ENCODE measurements around the gene ADARB2. TPM values are rescaled to one million over a fixed set of nuclear protein-coding genes. Genes with fewer than 3 reads are reported as not detected.
"Not testable (repeated sequence)": the region's sequence is repeated elsewhere in the genome, so short reads cannot be mapped to it uniquely, and the experiment has no call there.

The ADARB2 gene
- total RNA-seq, 2 donors from 2014 or later, result not detected

GRCh38 chr10:1343176-1343575, 394.1 kb downstream of the ADARB2 start:
- DNase-seq (ENCODE audit: low spot score), result no peak
- intact Hi-C loops (cut with DNase I), result no loop called here

GRCh38 chr10:1341052-1341451, 396.3 kb downstream of the ADARB2 start:
- intact Hi-C loops (cut with DNase I); DNase-seq (ENCODE audit: low spot score): not testable (repeated sequence)

- DNase-seq (ENCODE audit: low spot score), result no peak
- intact Hi-C loops (cut with DNase I), result no loop called here
Measured at GRCh38 chr10:1339396-1339795, 397.9 kb downstream of the ADARB2 start.

- intact Hi-C loops (cut with DNase I), result no loop called here
- DNase-seq (ENCODE audit: low spot score), result no peak
Measured at GRCh38 chr10:1335642-1336041, 401.7 kb downstream of the ADARB2 start.

GRCh38 chr10:1333981-1334380, 403.3 kb downstream of the ADARB2 start:
- intact Hi-C loops (cut with DNase I), result no loop called here
- no peak for DNase-seq (ENCODE audit: low spot score)

DNA sequence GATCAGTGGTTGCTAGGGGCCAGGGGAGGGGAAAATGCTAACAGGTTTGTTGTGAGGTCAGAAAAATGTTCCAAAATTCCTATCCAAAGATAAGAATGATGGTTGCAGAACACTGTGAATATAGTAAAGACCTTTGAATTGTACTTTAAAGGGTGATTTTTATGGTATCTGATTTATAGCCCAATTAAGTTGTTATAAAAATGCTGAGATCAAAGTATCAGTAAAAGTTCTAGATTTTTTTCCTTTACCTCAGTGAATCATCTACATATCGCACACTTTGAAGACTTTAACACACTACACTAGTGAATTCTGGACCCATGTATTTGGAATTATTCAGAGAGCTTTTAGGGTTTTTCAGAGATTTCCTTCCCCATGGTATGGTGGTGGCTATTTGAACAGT, 405.8 kb downstream of the ADARB2 start:
- intact Hi-C loops (cut with DNase I), result no loop called here
- no peak for DNase-seq (ENCODE audit: low spot score)

GRCh38 chr10:1329622-1330021, 407.7 kb downstream of the ADARB2 start:
- intact Hi-C loops (cut with DNase I), result no loop called here
- DNase-seq (ENCODE audit: low spot score), result no peak

GRCh38 chr10:1328981-1329614, 408.2 kb downstream of the ADARB2 start:
- no peak for DNase-seq (ENCODE audit: low spot score)
- intact Hi-C loops (cut with DNase I), result no loop called here

DNA sequence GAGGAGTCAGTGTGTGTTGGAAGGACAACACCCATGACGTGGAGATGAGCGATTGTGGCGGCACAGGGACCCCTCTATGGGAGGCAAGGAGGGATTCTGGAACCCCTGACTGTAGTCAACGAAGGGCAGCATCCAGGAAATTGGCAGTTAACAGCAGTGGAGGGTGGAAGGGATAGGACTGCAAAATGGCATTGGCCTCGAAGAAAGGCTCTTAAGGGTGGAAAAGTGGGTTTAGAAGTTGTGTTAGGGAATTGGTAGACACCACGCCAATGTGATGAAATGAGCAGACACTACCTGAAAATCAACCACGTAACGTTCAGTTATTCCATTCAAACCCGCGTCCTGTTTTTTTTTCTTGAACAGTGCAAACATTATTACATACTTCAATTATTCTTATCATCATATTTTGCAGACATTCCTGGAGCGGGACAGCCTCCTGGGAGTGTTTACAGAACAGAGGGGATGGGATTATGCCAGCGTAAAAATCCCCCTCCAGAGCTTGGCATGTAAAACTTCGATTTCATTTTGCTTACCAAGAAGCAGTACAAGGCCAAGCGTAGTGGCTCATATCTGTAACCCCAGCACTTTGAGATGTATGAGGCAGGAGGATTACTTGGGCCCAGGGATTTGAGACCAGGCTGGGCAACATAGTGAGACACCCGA, 409.0 kb downstream of the ADARB2 start:
- intact Hi-C loops (cut with DNase I), result no loop called here
- DNase-seq (ENCODE audit: low spot score), result no peak

GRCh38 chr10:1327759-1328158, 409.6 kb downstream of the ADARB2 start:
- no peak for DNase-seq (ENCODE audit: low spot score)
- intact Hi-C loops (cut with DNase I), result no loop called here

DNA sequence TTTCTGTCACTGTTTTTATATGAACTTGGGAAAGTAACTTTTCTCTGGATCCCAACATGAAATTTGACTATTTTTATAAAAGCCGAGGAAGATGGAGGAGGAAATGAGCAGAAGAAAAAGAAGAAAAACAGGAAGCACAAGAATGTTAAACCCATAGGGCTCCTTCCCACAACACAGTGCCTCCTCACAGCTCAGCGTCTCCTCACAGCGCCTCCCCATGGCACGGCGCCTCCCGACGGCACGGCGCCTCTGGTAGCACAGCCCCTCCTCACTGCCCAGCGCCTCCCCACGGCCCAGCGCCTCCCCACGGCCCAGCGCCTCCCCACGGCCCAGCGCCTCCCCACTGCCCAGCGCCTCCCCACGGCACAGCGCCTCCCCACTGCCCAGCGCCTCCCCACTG, 410.8 kb downstream of the ADARB2 start:
- intact Hi-C loops (cut with DNase I); DNase-seq (ENCODE audit: low spot score): not testable (repeated sequence)

DNA sequence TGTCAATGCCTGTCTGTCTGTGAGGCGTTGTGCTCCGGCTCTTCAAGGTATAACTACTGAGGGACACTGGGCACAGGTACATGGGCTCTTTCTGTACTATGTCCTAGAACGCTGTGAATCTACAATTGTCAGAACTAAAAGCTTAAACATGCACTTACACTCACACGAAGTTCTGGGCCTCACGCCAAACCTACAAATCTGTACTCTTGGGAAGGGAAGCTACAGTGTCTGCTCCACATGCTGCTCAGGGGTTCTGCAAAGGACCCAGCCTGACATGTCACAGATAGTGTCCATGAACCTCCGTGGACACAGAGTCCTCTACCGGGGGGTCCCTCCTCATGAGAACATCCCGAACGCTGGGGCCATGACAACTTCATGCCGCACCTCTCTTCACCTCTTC, 412.4 kb downstream of the ADARB2 start:
- DNase-seq (ENCODE audit: low spot score), result no peak

DNA sequence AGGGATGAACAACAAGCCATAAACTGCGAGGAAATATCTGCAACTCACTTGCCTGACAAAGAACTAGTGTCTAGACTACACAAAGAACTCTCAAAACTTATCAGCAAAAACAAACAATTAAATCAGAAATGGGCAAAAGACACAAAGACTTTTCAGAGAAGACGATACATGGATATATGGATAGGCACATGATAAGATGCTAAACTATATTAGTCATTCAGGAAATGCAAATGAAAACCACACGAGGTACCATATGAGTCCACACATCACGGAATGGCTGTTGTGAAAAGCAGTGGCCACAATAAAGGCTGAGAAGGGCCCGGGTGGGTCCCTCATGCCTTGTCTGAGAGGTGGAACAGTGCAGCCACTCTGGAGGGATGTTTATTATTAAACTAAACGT, 413.4 kb downstream of the ADARB2 start:
- intact Hi-C loops (cut with DNase I), result no loop called here
- no peak for DNase-seq (ENCODE audit: low spot score)

More for the DNA sequence above, 412.4 kb downstream of the ADARB2 start:
- intact Hi-C loops (cut with DNase I), result no loop called here

GRCh38 chr10:1320739-1321320, 416.5 kb downstream of the ADARB2 start:
- intact Hi-C loops (cut with DNase I), result no loop called here
- no peak for DNase-seq (ENCODE audit: low spot score)

GRCh38 chr10:1316809-1317143, 420.5 kb downstream of the ADARB2 start:
- DNase-seq (ENCODE audit: low spot score), result no peak
- intact Hi-C loops (cut with DNase I), result no loop called here

GRCh38 chr10:1316121-1316808, 421.1 kb downstream of the ADARB2 start:
- intact Hi-C loops (cut with DNase I), result no loop called here
- DNase-seq (ENCODE audit: low spot score), result no peak

DNA sequence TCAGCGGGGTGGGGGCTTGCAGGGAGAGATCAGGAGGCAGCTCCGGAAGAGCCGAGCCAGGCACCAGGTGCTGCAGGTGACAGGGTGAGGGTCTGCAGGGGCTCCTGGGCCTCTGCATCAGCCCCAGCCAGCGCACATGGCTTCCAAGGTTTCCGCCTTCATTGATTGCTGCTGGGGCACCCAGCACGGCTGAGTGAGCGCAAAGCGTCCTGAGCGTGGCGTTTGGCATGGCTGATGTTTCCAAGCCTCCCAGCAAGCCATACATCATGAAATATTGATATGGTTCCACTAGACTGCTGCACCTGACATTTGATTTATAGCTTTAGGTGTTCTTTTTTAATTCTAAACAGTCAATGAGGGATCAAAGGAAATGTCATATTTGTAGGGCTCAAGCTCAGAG, 422.1 kb downstream of the ADARB2 start:
- intact Hi-C loops (cut with DNase I), result no loop called here
- no peak for DNase-seq (ENCODE audit: low spot score)

DNA sequence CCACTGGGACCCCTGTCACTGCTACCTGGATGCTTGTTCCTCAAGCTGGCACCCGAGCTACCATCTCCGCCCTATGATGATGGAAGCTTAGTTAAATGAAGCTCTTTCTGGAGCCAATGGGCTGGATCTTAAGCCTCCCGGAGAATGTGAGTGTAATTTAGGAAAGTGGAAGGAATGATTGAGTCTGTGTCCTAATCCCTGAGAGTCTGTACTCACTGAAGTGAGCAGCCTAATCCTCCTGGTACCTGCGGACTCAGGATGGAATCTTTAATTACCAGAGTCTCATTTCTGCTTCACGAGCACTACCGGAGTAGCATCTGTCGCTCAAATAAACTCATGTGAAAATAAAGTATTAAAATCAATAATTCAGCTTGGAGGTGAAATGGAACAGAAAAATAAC, 425.6 kb downstream of the ADARB2 start:
- intact Hi-C loops (cut with DNase I), result no loop called here
- DNase-seq (ENCODE audit: low spot score), result no peak

DNA sequence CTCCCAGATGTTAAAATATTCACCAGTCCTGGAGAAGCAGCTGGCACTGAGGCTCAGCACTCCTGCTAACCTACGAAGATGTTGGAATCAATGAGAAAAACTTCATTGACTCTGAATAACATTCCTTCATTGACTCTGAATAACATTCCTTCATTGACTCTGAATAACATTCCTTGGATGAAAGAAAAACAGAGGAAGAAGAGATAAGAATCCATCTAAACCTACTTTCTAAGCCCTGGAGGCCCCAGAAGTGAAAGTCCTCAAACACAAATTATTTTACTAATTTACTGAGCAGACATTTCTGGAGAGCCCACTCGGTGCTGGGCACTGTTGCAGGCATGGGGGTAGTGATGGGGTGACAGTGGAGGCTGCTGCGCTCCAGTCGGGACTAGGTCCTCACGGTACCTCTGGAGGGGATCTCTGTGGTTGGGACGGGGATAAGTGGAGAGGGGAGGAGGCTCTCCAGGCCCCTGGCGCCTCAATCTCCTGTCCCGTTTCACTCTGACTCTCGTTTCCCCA, 427.0 kb downstream of the ADARB2 start:
- DNase-seq (ENCODE audit: low spot score), result no peak
- intact Hi-C loops (cut with DNase I), result no loop called here

DNA sequence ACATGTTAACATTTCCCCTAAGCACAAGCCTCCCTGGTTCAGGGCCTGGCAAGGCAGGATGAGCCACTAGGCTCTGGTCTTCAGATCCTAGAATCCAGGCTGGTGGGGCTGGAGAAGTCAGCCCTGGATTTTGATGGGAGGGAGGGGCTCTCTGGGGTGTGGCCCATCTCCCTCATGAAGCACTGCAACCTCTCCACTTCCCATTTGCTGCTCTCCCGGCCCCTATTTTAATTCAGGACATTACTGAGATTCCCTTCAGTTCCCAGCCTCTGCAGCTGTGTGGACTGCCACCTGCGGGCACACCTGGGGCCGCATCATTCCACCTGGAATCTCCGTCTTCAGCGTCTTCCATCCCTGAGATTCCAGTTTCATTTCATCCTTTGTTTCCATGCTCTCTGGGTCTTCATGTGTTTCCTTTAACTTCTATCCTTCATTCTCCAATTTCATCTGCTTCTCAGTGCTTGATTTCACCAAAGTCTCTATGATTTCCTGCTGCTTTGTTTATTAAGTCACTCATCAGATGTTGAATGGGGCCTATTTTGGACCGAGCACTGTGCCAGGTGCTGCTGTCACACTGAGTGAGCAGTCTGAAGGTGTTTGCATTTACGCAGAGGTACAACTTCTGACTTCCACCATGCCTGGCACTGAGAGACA, 427.6 kb downstream of the ADARB2 start:
- intact Hi-C loops (cut with DNase I), result no loop called here
- DNase-seq (ENCODE audit: low spot score), result no peak

Measured in posterior vena cava (tissue), 2 donors.